Muscle layer of duodenum (tissue), 2 donors: ENCODE measurements around the gene RAPGEF2.
"Not testable (repeated sequence)": the region's sequence is repeated elsewhere in the genome, so short reads cannot be mapped to it uniquely, and the experiment has no call there.

ENCODE experiments used
- H3K27ac ChIP-seq: one replicate; pipeline ENCODE4 v1.7.0; 2013; ENCODE audit warnings: mild to moderate bottlenecking, low read length
- H3K27me3 ChIP-seq: one replicate; pipeline ENCODE4 v1.7.0; 2013; ENCODE audit warnings: low read depth, mild to moderate bottlenecking, control low read depth, low read length
- H3K36me3 ChIP-seq, 2 donors: one replicate each; pipeline ENCODE4 v1.7.0; 2013; ENCODE audit warnings: low read length in 2 of 2, control low read depth in 1 of 2, mild to moderate bottlenecking in 1 of 2; ENCODE audit not compliant: insufficient read depth in 2 of 2, control insufficient read depth in 1 of 2
- H3K4me1 ChIP-seq, 2 donors: one replicate each; pipeline ENCODE4 v1.7.0; 2013; ENCODE audit warnings: low read length in 2 of 2, mild to moderate bottlenecking in 2 of 2, control low read depth in 1 of 2, moderate library complexity in 1 of 2; ENCODE audit not compliant: insufficient read depth in 2 of 2, control insufficient read depth in 1 of 2
- H3K4me3 ChIP-seq, 2 donors: one replicate each; pipeline ENCODE4 v1.7.0; 2013; ENCODE audit warnings: low read length in 2 of 2, low read depth in 1 of 2, mild to moderate bottlenecking in 1 of 2
- H3K9me3 ChIP-seq, 2 donors: one replicate each; pipeline ENCODE4 v1.7.0; 2013; ENCODE audit warnings: low read length in 2 of 2, control low read depth in 1 of 2, mild to moderate bottlenecking in 1 of 2; ENCODE audit not compliant: control insufficient read depth in 1 of 2
- donor health status: healthy.

RAPGEF2 gene

GRCh38 chr4:159296061-159296460, 193.2 kb downstream of the RAPGEF2 start:
- no peaks in the 10 kb centered on the region for H3K9me3 ChIP-seq
- no peaks in the 10 kb centered on the region for H3K27me3 ChIP-seq
- H3K27ac ChIP-seq = no peak overlapping the region
- no peak overlapping the region for H3K4me3 ChIP-seq
- H3K4me1 ChIP-seq = peaks cover 0 to 11% of the 10 kb centered on the region in 2 donors
- no peaks in the 10 kb centered on the region for H3K36me3 ChIP-seq

GRCh38 chr4:159297091-159297490, 194.2 kb downstream of the RAPGEF2 start:
- Histone ChIP-seq H3K27me3 (no peaks in the 10 kb centered on the region), H3K27ac (no peak overlapping the region), H3K9me3 (no peaks in the 10 kb centered on the region), H3K36me3 (no peaks in the 10 kb centered on the region), H3K4me3 (no peak overlapping the region), H3K4me1 (peaks cover 0 to 11% of the 10 kb centered on the region in 2 donors)

- Histone ChIP-seq H3K36me3 (no peaks in the 10 kb centered on the region), H3K9me3 (no peaks in the 10 kb centered on the region), H3K4me3 (no peak overlapping the region), H3K4me1 (peaks cover 0 to 11% of the 10 kb centered on the region in 2 donors), H3K27ac (no peak overlapping the region), H3K27me3 (no peaks in the 10 kb centered on the region)
Measured at GRCh38 chr4:159298502-159298901, 195.6 kb downstream of the RAPGEF2 start.

GRCh38 chr4:159303435-159303834, 200.6 kb downstream of the RAPGEF2 start:
- Histone ChIP-seq H3K27me3 (no peaks in the 10 kb centered on the region), H3K36me3 (peaks cover 3 to 9% of the 10 kb centered on the region in 2 donors)

GRCh38 chr4:159305129-159305528, 202.2 kb downstream of the RAPGEF2 start:
- Histone ChIP-seq H3K27me3 (no peaks in the 10 kb centered on the region), H3K9me3 (peaks cover 0 to 10% of the 10 kb centered on the region in 2 donors), H3K4me3 (no peak overlapping the region), H3K4me1 (no peaks in the 10 kb centered on the region), H3K36me3 (peaks cover 3 to 12% of the 10 kb centered on the region in 2 donors), H3K27ac (no peak overlapping the region)

More at GRCh38 chr4:159303435-159303834, 200.6 kb downstream of the RAPGEF2 start:
- Histone ChIP-seq H3K4me3 (no peak overlapping the region), H3K27ac (no peak overlapping the region), H3K4me1 (no peaks in the 10 kb centered on the region), H3K9me3 (peaks cover 0 to 10% of the 10 kb centered on the region in 2 donors)

- peaks cover 3 to 12% of the 10 kb centered on the region in 2 donors for H3K36me3 ChIP-seq
- H3K9me3 ChIP-seq = peaks cover 0 to 10% of the 10 kb centered on the region in 2 donors
- H3K4me1 ChIP-seq = peaks cover 0 to 7% of the 10 kb centered on the region in 2 donors
- no peak overlapping the region for H3K4me3 ChIP-seq
- H3K27ac ChIP-seq = no peak overlapping the region
- H3K27me3 ChIP-seq = no peaks in the 10 kb centered on the region
Measured at GRCh38 chr4:159307929-159308328, 205.1 kb downstream of the RAPGEF2 start.

- H3K4me3 ChIP-seq = no peak overlapping the region
- H3K4me1 ChIP-seq = peaks cover 0 to 7% of the 10 kb centered on the region in 2 donors
- peaks cover 3 to 12% of the 10 kb centered on the region in 2 donors for H3K36me3 ChIP-seq
- H3K9me3 ChIP-seq = peaks cover 0 to 10% of the 10 kb centered on the region in 2 donors
- no peaks in the 10 kb centered on the region for H3K27me3 ChIP-seq
- H3K27ac ChIP-seq = peak overlapping the region; percentile 4
Measured at GRCh38 chr4:159308566-159309340, 205.9 kb downstream of the RAPGEF2 start.

GRCh38 chr4:159312236-159312635, 209.4 kb downstream of the RAPGEF2 start:
- H3K27me3 ChIP-seq = no peaks in the 10 kb centered on the region
- no peak overlapping the region for H3K4me3 ChIP-seq
- H3K27ac ChIP-seq = no peak overlapping the region
- peaks cover 0 to 12% of the 10 kb centered on the region in 2 donors for H3K36me3 ChIP-seq
- no peaks in the 10 kb centered on the region for H3K9me3 ChIP-seq
- peaks cover 0 to 7% of the 10 kb centered on the region in 2 donors for H3K4me1 ChIP-seq

- not testable (repeated sequence) for H3K4me3 ChIP-seq, H3K9me3 ChIP-seq, H3K36me3 ChIP-seq, H3K27ac ChIP-seq, H3K27me3 ChIP-seq, H3K4me1 ChIP-seq
Measured at GRCh38 chr4:159315879-159316278, 213.0 kb downstream of the RAPGEF2 start.

GRCh38 chr4:159317203-159317602, 214.3 kb downstream of the RAPGEF2 start:
- Histone ChIP-seq H3K36me3 (peaks cover 6 to 11% of the 10 kb centered on the region in 2 donors), H3K4me3 (no peak overlapping the region), H3K27me3 (no peaks in the 10 kb centered on the region), H3K4me1 (peaks cover 0 to 2% of the 10 kb centered on the region in 2 donors), H3K9me3 (no peaks in the 10 kb centered on the region), H3K27ac (no peak overlapping the region)

- Histone ChIP-seq H3K4me1 (no peaks in the 10 kb centered on the region), H3K4me3 (no peak overlapping the region), H3K9me3 (no peaks in the 10 kb centered on the region), H3K36me3 (peaks cover 6 to 21% of the 10 kb centered on the region in 2 donors), H3K27ac (no peak overlapping the region), H3K27me3 (no peaks in the 10 kb centered on the region)
Measured at GRCh38 chr4:159319027-159319426, 216.1 kb downstream of the RAPGEF2 start.
